NCI-H82 treated with DMSO at 0.1 percent for 48 hours (cell line): ENCODE results near the gene ASAP2.

Experiments used
- DNase-seq: peaks from one replicate; lab custom pipeline; 2025; ENCODE audit not compliant: unreplicated experiment; lab: John Stamatoyannopoulos, UW

Gene ASAP2

DNA sequence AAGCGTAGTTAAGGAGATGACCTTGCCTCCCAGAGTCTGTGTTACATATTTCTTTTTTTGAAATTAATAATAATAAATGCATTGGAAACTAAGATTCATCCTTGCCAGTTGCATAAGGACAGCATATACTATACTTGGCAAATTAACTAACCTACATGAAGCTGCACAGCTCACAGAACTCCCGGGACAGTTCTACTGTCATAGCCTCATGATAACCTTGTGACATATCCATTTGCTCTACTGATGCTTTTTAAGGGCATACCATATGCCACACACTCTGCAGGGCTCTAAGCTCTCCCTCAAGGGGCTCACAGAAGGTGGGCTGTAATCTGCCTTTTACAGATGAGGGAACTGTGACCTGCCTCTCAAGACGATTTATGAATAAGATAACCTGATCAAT lies 212.9 kb downstream of the ASAP2 start:
- peak; percentile 2 for DNase-seq

DNA sequence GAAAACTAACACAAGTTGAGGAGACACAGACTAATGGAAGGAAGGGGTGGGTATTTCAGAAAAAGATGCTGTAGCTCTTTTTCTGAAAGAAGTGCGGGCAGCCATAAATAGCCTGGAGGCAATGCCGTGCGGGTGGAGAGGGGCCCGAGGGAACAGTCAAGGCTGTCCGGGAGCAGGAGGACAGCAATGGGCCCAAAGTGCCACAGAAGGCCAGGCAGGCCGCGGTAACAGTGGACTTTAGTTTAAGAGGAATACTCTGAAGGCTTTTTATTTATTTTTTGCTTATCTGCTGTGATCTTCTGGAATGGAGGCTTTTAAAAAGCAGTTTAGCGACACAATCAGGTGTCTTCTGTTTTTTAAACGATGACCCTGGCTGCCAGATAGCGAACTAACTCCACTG lies 213.9 kb downstream of the ASAP2 start:
- no peak for DNase-seq

DNA sequence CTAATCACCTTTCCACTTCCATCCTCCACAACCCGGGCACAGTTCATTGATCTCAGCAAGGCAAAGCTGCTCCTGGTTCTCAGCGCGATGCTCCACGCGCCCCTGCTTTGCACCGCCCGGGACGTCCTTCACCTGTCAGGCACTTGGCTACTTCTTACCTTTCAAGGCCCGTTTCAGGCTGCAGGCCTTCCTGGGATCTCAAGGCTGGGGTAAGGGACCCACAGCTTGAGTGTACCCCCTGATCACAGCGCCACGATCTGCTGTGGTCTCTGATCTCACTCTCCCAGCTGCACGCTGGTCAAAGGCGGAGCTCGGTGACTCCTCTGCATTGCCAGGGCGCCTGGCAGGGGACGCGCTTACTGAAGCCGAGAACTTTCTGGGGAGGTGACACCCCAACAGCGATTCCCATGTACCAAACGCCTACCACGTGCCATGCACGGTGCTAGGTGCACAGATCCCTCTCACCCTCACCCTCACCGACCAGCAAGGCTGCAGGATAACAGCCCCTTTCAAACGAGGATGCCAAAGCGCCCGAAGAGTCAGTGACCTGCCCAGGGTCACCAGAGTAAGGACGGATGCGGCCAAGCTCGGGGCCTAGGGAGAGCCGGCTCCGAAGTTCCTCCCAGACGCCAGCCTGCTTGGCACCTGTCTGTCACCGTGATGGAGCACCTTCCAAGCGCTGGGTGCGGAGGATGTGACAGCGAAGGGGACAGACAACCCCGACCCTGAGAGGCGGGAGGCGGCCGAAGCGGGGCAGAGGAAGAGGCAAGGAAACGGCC lies 215.9 kb downstream of the ASAP2 start:
- no peak for DNase-seq

DNA sequence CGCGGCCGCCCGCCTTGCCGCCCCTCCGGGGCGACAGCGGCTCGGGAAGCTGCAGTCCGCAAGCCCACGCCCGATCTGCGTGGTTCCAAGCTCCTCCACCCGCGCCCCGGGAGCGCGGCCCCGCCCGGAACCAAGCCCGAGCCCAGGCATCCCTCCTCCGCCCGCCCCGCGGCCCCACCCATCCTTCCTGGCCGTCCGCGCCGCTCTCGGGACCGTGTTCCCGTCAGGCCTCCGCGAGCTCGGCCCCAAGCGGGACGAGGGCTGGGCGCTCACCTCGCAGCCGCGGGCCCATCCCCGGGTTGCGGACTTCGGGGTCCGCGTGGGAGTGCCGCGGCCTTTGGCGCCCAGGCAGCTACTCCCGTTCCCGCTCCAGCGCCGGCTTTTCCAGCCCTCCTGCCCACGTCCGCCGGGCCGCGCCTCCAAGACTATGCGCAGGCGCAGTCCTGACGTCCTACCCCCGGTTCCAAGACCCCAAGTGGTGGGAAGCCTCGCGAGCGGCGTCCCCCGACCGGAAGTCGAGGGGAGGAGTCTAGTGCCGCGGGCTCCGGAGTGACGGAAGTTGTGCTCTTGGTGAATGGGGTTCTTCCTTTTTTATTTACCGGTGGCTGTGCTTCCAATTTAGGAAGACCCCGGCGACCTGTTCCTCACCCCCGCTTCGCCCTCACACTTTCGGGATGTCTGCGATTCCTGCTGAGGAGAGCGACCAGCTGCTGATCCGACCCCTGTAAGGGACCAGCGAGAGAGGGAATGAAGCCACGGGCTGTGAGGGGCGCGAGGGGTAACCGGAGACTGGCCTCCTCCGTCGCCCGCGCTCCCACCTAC lies 216.7 kb downstream of the ASAP2 start, which contains the start of the genes CPSF3 and ITGB1BP1:
TSS of gene CPSF3 (plus strand) at position 555 of the 822 bp plus-strand sequence. CDS start at position 675, 120 bp downstream.
TSS of gene ITGB1BP1 (minus strand) at position 429 of the 822 bp plus-strand sequence. CDS start 4,831 bp downstream, outside the sequence.
- peak; percentile 96 for DNase-seq

DNA sequence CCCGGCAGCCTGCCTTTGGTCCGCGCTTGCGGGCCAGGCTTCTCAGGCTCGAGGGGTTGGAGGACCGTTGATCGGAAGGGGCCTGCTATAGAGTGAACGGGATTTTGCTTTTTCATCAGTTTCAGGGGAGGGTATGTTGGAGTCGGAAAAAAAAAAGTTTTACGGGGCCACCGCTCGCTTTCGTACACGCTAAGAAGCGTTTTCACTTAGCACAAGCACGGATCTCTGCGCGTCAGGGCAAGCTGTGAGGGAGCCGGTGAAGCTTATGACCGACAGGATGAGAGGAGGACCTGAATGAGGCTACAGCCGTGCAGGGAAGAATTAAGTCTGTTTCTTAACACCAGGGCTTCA lies 217.3 kb downstream of the ASAP2 start:
- no peak for DNase-seq

DNA sequence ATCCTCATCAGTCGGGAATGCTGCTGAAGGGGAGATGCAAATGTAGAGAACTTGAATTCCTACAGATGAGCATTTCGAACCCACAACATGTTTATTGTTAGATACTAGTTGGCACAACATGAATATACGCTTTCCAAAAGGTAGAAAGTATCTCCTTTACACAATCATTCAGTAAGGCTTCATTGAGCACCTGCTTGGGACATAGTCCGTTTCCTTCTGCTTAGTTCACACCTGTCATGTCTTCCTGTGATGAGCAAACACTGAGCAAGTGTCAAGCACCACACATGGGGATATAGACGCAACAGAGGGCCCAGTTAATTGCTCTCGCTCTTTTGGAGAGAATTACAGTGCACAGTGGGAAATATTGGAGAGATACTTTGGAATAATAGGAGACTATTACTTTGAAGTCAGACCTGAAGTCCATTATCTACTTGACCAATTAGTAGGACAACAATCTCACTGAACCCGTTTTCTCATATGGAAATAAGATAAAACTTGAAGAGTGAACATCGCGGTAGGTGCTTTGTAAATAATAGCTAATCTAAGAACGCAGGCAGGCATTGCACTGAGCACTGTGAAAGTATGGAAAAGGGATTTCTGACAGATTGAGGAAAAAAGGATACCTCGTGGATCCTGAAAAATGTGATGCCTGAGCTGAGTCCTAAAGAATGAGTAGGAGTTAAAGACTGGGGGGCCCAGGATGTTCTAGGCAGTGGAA lies 218.0 kb downstream of the ASAP2 start:
- DNase-seq: no peak

DNA sequence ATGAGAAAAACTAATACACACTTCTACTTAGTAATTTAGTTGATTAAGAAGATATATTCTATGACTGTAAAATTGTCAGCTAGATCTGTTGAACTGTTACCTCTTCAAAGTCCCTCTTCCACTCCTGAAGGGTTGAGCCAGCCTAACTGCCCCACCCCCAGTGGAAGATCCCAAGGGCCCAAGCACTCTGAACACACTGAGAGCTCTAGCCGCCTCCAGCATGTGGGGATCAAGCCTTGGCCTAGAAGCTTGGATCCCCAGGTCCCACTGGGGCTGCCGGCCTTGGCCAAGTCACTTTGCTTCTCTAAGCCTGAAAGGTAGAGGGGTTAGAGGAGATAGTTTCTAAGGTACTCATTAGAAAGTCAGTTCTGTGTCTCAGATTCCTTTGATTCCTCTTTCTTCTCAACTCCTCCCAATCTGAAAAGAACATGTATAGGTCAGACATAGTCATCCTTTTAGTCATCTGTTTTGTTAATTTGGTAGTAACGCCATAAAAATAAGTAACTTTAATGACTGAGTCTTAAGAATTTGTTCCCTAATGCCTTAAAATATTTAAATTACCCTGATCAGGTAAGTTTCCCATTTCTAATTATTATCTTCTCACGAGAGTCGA lies 222.5 kb downstream of the ASAP2 start:
- no peak for DNase-seq

DNA sequence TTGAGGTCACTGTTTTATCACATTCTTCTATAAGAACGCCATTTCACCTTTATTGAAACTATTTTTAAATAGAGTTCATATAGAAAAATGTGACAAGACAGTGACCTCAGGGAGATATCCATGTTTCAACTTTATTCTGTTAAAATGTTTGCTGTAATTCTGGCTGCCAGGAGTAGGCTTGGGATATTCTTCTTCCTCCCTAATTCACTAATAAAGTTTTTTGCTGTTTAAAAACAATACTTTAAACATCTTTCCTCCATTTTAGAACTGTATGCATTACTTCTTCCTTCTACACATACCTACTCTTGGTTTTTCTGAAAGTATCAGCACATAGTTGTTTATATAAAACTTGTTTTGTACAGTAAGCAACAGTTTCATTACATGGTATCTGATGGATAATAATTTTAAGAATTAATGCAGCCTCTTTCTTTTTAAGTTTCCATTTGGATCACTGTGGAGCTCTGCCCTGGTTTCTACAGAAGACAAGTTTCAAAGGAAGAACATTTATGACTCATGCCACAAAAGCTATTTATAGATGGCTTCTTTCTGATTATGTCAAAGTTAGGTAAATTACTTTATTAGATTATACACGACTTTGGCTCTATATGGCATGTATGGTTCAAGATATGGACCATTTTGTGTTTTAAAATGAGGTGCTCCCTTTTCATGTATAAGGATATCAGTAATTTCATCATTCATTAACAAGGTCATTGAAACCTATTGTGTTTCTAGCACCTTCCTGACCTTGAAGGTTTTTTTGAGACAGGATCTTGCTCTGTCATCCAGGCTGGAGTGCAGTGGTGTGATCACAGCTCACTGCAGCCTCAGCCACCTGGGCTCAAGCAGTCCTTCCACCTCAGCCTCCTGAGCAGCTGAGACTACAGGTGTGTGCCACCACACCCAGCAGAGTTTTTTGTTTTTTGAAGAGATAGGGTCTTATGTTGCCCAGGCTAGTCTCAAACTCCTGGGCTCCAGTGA lies 224.0 kb downstream of the ASAP2 start:
- DNase-seq: no peak

DNA sequence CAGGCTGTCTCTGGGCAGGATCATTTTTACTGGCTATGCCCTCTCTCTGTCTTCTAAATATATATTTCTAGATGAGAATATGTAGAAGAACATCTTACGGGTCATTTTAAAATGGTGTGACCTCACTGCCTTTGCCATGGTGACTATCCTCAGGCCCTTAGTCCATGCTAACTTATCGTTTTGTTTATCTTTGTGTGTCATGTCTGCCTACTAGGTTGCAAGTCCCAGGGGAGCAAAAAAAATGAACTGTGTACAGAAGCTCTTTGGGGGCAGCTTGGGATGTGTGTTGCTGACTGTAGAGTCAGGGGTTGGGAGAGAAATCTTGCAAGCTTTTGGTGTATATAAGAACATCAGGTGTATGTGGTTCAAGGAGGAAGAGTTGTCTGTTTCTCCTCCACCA lies 227.9 kb downstream of the ASAP2 start:
- no peak for DNase-seq

DNA sequence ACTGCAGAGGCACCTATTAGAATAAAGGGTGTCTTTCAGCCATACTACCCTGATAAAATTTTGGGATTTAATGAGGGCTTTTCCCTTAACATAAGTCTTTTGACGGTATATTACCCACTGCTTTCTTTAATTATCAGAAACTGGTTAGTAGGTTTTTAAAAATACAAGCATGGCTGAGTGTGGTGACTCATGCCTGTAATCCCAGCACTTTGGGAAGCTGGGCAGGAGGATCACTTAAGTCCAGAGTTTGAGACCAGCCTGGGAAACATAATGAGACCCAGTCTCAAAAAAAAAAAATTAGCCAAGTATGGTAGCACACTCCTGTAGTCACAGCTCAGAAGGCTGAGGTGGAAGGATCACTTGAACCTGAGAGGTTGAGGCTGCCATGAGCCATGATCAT lies 232.9 kb downstream of the ASAP2 start:
- no peak for DNase-seq

DNA sequence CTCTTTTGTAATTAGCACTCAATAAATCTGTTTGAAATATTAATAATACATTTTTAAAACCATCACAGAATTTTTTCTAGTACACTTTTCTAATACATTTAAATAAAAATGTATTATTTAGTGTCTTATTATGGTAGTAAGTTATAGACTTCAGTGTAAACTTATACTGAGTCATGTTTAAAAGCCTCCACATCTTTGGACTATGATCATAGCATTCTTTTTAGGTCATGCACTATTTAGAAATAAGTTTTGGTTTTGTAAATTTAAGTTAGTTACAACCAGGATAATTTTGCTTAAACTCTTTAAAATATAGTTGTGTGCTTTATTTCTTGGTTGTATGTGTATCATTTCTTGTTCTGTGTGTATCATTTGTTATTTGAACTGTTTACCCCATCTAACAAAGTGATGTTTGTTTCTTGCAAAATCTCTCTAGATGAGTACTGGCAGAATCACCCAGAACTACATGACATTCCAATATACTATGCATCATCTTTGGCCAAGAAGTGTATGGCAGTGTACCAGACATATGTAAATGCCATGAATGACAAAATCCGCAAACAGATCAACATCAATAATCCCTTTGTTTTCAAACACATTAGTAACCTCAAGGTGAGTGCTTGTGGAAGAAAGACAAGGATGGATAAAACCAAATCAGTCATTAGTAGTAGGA lies 233.6 kb downstream of the ASAP2 start:
- no peak for DNase-seq

DNA sequence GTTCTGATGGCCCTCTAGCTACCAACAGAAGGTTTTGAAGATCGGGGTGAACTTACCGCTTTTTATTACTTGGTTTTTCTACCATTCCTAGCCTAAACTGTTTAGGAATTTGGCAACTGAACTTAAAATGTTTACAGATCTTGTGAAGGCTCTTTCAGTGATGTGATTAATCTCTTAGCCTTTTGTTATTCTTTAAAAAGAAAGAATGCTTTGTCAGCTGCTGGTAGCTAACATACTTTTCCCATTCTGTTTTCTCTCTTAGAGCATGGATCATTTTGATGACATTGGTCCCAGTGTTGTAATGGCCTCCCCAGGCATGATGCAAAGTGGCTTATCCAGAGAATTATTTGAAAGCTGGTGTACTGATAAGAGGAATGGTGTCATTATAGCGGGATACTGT lies 234.9 kb downstream of the ASAP2 start:
- DNase-seq: no peak

DNA sequence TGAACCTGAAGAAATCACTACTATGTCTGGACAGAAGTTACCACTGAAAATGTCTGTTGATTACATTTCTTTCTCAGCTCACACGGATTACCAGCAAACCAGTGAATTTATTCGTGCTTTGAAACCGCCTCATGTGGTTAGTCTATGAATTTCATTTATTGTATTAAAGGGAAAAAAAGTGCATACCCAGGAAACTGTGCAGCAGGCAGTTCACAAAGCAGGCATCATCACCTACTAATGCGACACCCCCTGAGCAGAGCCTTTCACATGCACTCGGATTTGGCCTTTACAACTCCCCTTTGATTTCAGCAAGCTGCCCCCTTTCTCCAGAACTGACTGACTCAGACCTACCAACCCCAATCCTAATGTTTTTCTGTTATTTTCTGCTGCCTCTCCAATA lies 236.9 kb downstream of the ASAP2 start:
- no peak for DNase-seq

DNA sequence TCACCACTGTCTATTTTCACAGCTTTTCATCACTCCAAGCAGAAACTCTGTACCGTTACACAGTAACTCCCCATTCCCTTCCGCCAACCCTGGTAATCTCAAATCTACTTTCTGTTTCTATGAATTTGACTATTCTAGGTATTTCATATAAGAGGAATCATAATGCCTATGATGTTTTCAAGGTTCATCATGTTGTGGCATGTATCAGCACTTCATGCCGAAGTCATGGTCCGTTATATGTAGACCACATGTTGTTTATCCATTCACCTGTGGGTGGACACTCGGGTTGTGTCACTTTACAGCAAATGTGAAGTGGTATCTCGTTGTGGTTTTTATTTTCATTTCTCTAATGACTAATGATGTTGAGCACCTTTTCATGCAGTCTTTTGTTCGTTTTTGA lies 238.5 kb downstream of the ASAP2 start:
- DNase-seq: no peak

DNA sequence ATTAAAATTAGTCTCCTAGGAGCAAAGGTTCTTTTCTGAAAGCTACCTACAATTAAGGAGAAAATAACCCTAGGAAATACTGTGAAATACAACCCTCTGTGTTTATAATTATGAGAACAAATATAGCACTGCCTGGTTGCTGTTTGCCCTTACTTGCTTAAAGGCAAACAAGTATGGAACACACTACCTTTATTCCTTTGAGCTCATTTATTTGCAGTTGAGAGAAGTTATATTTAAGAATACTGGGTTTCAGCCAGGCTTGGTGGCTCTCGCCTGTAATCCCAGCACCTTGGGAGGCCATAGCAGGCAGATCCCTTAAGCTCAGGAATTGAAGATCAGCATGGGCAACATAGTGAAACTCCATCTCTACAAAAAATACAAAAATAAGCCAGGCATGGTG lies 244.6 kb downstream of the ASAP2 start:
- no peak for DNase-seq
